SK-MEL-5 (cell line): ENCODE data around the gene CINP. TPM values are rescaled to one million over a fixed set of nuclear protein-coding genes. Genes with fewer than 3 reads are reported as not detected.
"Not testable (repeated sequence)": the region's sequence is repeated elsewhere in the genome, so short reads cannot be mapped to it uniquely, and the experiment has no call there.

ENCODE experiments used
- DNase-seq: peaks from one replicate; pipeline ENCODE4 v3.0.0-alpha.2; 2016; ENCODE audit warnings: low read depth, low spot score
- in situ Hi-C: cut with HindIII; loops from 2 replicates; pipeline ENCODE4 v1.10.0; 2016; ENCODE audit warnings: low sequenced_read_pairs, high pct_unique_total_duplicates, low pct_unique_long_range_greater_than_20kb
- total RNA-seq: library from RNA; depleted of rRNA; stranded (reverse); fragments of >200 nt; shearing (Covaris generic); gene quantifications from 2 replicates; pipeline ENCODE4 v1.2.3, GENCODE V29; 2014

Gene CINP
- total RNA-seq, 1 experiment from 2014 or later = 127 TPM

DNA sequence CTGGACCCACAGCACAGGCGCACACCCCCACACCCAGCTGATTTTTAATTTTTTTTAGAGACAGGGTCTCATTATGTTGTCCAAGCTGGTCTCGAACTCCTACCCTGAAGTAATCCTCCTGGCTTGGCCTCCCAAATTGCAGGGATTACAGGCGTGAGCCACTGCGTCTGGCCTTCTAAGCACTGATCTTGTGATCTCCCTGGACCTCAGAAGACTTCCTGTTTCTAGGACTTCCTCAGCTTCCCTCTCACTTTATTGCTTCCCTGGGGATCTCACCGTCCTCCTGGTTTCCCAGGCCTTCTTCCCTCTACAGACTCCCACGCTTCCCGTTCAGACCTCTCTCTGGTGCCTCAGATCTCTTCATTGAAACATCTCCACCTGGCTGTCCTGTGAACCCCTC lies 29.3 kb downstream of the CINP start:
- in situ Hi-C loops = no loop called here
- DNase-seq = peak; percentile 36

DNA sequence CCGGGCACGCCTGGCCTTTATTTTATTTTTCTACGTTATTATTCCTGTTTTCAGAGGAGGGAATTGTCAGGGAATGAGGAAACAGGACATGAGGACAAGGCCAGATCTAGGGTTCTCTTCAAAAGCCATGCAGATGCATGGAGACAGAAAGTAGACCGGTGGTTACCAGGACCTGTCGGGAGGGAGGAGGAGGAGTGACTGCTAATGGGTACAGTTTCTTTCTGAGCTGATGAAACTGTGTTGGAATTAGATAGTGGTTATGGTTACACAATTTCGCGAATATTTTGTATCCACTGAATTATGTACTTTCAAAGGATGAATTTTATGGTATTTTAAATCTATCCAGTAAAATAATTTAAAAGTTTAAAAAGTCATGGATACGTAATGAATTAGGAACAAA lies 31.9 kb downstream of the CINP start:
- no peak for DNase-seq
- in situ Hi-C loops = no loop called here

DNA sequence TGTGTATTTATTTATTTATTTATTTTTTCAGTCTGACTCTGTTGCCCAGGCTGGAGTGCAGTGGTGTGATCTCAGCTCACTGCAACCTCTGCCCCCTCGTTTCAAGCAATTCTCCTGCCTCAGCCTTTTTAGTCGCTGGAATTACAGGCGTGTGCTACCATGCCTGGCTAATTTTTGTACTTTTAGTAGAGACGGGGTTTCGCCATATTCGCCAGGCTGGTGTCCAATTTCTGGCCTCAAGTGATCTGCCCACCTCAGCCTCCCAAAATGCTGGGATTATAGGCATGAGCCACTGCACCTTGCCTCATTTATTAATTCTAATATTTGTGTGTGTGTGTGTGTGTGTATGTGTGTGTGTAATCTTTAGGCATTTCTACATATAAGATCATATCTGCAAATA lies 33.3 kb downstream of the CINP start:
- DNase-seq, in situ Hi-C loops: not testable (repeated sequence)

DNA sequence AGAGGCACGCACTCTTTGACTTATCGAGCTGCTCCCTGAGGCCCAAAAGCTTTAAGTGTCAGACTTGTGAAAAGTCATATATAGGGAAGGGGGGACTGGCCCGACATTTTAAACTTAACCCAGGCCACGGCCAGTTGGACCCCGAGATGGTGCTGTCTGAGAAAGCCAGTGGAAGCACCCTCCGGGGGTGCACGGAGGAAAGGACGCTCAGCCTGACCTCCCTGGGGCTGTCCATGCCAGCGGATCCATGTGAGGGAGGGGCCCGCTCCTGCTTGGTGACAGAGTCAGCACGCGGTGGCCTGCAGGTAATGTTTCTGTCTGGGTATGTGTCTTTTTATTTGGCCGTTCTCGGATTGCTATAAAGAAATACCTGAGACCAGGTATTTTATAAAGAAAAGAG lies 36.1 kb downstream of the CINP start:
- DNase-seq = no peak
- in situ Hi-C loops = no loop called here

DNA sequence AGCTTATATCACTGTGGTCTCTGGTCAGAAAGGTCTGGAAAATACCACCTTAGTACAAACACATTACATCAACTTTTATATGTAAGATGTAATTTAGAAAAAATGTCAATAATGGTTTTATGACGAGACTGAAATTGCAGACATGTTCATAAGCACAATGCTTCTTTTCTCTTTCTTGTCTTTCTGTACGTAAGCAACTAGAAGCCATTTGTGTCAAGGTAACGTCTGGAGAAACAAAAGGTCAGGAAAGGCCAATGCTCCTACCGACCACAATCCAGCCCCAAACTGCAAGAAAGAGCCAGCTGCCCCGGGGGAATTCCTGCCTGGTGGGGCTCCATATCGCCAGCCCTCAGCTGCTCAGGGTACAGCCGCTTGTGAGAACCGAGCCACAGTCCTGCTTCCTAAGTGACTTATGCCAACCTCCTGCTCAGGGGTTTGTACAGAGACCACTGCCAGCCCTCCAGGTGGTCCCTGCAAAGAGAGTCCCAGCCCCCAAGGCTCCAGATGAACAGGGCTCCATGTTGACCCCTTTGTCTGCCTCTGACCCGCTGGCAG lies 36.8 kb downstream of the CINP start:
- peak; percentile 93 for DNase-seq
- in situ Hi-C loops = no loop called here

DNA sequence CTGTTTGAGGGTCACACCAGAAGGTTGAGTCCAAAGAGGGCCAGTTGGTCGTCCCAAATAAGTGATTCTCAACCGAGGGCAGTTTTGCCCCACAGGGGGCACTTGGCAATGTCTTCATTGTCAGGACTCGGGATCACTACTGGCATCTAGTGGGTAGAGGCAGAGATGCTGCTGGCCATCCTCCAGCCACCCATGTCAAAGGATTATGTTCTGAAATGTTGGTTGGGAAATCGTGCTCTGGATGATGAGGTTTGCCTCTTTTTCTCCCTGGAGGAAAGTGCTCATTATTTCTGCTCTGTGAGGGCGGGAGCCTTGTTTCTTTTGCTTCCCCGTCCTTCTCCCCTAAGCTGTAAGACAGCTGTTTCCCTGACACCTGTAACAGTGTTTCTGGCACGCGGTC lies 39.6 kb downstream of the CINP start:
- DNase-seq = peak; percentile 93
- in situ Hi-C loops = no loop called here

DNA sequence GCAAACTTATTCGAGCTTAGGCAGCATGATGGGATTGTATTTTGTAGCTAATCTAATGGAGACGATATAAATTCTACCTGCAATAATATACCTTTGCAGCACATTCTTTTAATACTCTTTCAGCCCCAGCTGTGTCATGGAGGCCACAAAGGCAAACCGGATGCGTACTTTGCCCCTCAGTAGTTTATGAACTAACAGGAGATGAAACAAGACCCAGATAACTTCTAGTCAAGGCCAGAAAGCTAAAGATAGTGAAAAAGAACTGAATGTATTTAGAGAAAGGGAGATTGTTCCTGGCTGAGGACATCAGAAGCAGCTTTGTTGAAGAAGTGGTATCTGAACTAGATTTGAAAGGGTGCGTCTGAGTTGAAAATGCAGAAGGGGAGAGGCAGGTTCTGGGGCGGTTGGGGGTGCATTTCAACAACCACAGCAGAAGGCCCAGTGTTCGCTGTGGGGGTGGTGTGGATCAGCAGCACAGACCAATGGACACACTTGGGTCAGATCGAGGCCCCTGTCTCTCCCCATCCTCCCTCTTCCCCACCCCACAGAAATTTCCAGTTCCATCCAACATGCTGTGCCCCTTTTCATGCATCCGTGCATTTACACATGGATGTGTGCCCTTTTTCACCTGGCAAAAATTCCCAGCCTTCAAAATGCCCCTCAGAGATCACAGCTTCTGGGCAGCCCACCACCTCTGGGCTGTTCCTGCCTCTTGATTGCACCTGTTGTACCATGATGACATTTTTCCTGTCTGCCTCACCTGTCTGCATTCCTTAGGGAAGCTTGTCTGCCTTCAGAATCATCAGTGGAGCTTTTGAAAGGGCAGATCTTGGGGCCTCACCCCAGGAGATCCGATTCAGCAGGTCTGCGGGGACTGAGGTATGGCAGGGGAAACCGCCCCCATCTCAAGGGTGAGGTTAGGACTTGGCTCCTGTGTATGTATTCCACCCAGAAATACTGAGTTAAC lies 41.0 kb downstream of the CINP start:
- in situ Hi-C loops = no loop called here
- no peak for DNase-seq

DNA sequence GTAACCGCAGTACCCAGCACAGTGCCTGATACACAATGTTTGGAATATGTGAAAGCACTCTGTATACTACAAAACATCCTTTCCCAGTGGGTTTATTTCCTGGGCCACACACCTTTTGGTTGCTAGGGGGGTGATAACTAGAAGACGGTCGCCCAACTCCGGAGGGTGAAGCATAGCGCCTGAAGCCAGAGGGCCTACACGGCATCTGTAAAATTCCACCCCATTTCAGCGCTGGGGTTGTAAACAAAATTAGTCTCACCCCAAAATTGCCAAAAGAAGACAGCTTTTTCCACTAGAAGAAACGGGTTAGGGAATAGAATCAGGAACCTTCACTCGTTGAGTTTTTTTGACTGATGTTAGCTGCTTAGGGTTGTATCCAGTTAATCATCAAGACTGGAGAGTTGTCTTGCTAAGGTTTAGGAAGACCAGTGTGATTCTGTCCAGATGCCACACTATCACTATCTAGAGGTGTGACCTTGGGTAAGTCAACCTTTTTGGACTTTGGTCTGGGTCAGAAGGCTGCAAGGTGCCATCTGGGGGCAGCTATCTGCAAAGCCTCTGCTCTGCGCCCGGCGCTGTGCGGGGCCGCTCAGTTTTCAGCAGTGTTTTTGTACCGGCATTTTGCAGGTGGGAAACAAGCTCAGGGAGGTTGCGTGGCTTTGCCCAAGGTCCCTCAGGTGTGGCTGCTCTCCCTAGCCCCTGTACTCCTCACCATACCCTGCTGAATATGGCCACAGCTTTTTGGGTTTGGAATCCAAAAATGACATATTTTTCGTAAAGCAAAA lies 41.8 kb downstream of the CINP start:
- no peak for DNase-seq
- in situ Hi-C loops = no loop called here

DNA sequence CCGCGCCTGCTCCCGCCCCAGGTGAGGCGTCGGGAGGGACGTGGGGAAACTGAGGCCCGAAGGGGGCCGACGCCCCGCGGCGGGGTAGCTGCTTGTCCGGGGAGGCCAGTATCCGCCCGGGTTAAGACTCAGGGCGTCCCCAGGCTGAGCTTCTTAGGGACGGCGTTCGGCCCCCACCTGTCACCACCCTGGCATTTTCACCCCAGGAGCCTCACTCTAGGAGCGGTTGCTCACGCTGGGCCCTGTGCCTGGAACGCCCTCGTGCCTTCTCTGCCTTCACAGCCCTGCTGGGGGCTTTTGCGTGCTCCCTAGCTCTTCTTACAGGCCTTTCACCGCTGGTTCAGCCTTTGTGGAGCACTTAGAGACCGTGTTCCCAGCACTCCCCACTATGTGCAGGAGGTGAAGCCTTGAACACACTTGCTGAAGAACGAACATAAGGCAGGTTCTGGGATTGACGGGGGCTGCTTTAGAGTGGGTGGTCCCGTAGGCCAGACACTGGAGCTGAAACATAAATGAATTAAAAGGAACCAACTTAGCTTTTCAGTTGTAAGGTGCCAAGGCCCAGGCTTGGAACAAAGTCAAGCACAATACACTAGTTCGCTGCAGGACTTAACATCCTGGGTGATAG lies 42.5 kb downstream of the CINP start:
- in situ Hi-C loops = no loop called here
- peak; percentile 30 for DNase-seq

DNA sequence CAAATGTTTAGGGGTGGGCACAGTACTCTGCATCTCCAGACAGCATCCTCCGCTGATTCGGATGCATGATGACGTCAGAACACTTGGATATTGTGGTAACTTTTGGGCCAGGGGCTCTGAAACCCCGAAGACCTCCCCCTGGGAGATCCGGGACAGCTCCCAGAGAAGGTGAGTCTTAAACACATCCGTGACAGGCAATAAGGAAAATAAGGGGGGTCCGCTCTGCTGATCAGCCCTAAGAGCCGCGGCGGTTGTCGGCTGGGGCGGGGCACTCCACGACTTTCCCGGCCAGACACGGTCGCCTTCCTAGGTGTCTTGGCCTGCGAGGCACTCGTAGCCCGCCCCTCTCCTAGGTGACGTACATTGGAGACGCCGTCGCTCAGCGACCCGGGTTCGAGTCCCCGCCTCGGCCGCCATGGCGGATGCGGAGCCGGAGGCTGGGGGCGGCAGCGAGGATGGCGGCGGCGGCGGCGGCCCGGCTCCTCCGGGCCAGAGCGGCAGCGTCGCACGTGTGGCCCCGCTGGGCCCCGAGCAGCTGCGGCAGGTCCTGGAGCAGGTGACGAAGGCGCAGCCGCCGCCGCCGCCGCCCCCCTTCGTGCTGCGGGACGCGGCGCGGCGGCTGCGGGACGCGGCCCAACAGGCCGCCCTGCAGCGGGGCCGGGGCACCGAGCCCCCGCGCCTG lies 43.2 kb downstream of the CINP start, which contains the start of gene ZNF839:
Gene ZNF839, plus strand, starts transcription at position 396 of the 682 bp plus-strand sequence. Its CDS starts 20 bp downstream, at position 416.
- in situ Hi-C loops = no loop called here
- peak; percentile 92 for DNase-seq

DNA sequence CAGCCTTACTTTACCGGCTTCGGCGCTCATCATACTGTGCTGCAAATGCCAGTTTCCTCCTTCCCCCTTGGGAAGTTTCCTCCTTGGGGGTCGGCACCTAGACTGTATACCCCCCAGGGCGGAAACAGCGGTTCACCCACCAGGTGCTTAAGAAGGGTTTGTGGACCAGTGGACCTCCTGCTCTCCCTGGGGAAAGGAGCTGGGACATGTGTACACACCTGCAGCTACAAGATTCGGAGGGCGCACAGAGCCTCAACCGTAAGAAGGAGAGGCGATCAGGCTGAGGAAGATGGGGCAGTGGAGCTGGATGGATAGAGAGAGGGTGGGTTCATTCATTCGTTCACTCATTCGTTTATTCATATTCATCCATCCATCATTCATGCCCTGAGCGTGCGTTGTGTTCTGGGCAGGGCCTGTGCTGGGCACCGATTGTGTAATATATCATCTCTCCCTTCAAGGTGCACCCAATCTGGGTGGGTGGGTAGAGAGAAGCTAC lies 43.9 kb downstream of the CINP start:
- in situ Hi-C loops = no loop called here
- no peak for DNase-seq

DNA sequence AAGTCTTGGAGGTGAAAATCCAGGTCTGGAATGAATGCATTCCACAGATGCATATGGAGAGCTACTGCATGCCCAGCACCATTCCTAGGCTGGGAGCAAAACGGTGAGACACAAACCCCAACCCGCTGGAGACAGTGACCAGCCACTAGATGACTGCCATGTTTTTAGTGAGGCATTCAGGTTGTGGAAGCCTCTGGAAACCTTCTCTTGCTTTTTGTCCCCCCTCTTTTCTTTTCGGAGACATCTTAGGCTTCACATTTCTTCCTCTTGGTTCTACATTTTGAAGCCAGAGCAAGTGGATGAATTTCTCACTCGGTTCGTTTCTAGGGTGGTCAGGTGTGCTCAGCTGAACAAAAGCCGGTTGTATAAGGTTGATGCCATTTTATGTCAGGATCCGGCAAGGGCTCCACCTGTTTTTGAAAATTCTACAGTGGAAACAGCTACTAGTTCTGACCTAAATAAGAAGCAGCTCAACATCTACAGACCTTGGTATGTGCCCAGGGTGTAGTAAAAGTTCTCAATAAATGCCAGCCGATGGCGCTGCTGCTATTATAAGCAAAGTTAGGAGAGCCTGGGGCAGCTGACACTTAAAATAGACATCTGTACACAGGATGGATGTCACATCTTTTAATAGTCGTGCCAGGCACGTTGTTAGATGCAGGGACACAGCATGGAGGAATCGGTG lies 45.0 kb downstream of the CINP start:
- DNase-seq = peak; percentile 85
- in situ Hi-C loops = no loop called here

DNA sequence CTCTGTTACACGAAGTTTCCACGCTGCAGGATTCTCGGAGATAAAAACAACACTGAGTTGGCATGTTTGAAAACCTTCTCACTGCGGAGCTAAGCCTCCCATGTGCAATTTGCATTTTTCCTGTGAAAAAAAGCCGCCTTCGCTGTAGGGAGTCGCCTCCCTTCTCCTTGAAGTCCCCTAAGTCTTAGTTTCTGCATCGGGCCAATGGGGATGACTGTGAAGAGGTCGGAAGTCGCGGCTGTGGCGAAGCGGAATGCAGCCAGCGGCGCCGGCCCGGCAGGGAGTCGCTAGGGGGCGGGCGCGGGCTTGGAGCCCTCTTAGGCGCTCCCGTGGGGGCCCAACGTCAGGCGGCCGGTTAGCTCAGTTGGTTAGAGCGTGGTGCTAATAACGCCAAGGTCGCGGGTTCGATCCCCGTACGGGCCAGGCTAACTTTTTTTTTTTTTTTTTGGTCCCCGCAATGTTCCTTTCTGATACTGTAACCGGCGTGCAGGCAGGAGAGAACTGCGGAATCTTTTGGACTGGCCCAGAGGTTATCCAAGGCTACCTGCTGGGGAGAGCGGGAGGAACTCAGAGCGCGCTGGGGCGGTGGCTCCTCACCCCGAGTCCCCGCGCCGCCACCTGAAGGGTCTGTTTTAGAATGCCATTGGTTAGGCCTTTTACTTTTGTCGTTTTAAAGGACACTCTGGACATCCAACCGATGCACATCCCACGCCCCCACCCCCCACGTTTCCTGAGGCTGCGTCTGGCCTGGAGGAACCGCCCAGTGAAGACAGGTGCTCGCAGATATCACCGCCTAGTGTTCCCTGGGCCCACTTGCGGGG lies 45.7 kb downstream of the CINP start:
- DNase-seq = peak; percentile 93
- in situ Hi-C loops = no loop called here

DNA sequence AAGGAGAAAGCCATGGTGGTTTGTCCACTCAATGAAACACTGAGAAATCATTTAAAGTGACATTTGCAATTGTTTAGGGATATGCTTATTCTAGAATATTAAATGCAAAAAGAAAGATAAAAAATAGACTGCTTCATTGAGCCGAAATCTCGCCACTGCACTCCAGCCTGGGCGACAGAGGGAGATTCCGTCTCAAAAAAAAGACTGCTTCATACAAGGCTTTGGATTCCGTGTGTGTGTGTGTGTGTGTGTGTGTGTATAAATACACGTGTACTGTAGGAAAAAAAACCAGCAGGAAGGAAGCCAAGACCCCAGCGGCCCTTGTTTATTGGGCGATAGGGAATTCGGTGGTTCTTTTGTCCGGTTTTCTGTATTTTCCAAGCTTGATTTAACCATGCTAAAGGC lies 46.4 kb downstream of the CINP start:
- in situ Hi-C loops = no loop called here
- peak; percentile 74 for DNase-seq

DNA sequence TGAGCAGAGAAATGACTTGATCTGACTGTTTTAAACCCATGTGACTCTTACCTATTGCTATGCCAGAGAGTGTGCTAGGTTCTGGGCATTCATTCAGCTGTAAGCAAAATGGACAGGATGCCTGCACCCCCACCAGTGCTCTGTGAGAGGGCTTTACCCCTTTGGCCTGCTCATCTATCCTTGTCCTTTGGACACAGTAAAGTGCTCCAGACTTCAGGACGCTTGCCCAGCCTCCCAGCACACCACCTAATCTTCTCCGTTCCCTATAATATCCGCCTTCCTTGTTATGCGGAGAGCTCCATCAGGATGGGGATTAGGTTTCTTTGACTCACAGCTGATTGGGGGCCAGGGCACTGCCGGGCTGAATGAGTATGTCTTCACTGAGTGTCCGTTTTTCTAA lies 47.6 kb downstream of the CINP start:
- no peak for DNase-seq
- in situ Hi-C loops = no loop called here
